Measurements from ENCODE around the gene MYO5A.

GRCh38 chr15:52331490-52332240 lies 197.0 kb downstream of the MYO5A start:
- TF ChIP-seq CTCF (IDR thresholded peaks at IDR 0.05) (peak in 3 of 6 experiments; percentile 37 to 44 (median 41)), POLR2AphosphoS5 (IDR thresholded peaks at IDR 0.05) (no peak), POLR2A (IDR thresholded peaks at IDR 0.05) (no peak), EP300 (IDR thresholded peaks at IDR 0.05) (no peak)
